Amniotic epithelial cell (primary cell): ENCODE data around the gene HBS1L.
"Not testable (repeated sequence)": the region's sequence is repeated elsewhere in the genome, so short reads cannot be mapped to it uniquely, and the experiment has no call there.

Experiments
- DNase-seq: peaks from one replicate; pipeline ENCODE4 v3.0.0-alpha.2; 2010; ENCODE audit warnings: low read depth

Gene HBS1L

GRCh38 chr6:135075018-135075417 is 20.4 kb upstream of the HBS1L start:
- DNase-seq: no peak

- no peak for DNase-seq
Measured at GRCh38 chr6:135073756-135074393, 19.3 kb upstream of the HBS1L start.

- DNase-seq: no peak
Measured at GRCh38 chr6:135073217-135073616, 18.6 kb upstream of the HBS1L start.

- no peak for DNase-seq
Measured at GRCh38 chr6:135072753-135073152, 18.1 kb upstream of the HBS1L start.

GRCh38 chr6:135071541-135071940 is 16.9 kb upstream of the HBS1L start:
- no peak for DNase-seq

GRCh38 chr6:135067911-135068310 is 13.3 kb upstream of the HBS1L start:
- DNase-seq: no peak

GRCh38 chr6:135066806-135067205 is 12.2 kb upstream of the HBS1L start:
- DNase-seq: no peak

- DNase-seq: no peak
Measured at GRCh38 chr6:135066397-135066796, 11.8 kb upstream of the HBS1L start.

- DNase-seq: no peak
Measured at GRCh38 chr6:135064586-135064985, 10.0 kb upstream of the HBS1L start.

- DNase-seq: no peak
Measured at GRCh38 chr6:135063926-135064325, 9.3 kb upstream of the HBS1L start.

- DNase-seq: no peak
Measured at GRCh38 chr6:135062735-135063134, 8.1 kb upstream of the HBS1L start.

GRCh38 chr6:135060076-135060475 is 5.5 kb upstream of the HBS1L start:
- no peak for DNase-seq

GRCh38 chr6:135058299-135058698 is 3.7 kb upstream of the HBS1L start:
- DNase-seq: not testable (repeated sequence)

GRCh38 chr6:135056632-135057031 is 2.0 kb upstream of the HBS1L start:
- no peak for DNase-seq

GRCh38 chr6:135054226-135054568 is 425 bp downstream of the HBS1L start:
- no peak for DNase-seq

GRCh38 chr6:135053406-135053805 is 1.2 kb downstream of the HBS1L start:
- DNase-seq: no peak

- DNase-seq: no peak
Measured at GRCh38 chr6:135052939-135053338, 1.7 kb downstream of the HBS1L start.

- no peak for DNase-seq
Measured at GRCh38 chr6:135048915-135049314, 5.7 kb downstream of the HBS1L start.

GRCh38 chr6:135047336-135047735 is 7.3 kb downstream of the HBS1L start:
- no peak for DNase-seq

GRCh38 chr6:135046912-135047311 is 7.7 kb downstream of the HBS1L start:
- no peak for DNase-seq

- DNase-seq: no peak
Measured at GRCh38 chr6:135044639-135045038, 10.0 kb downstream of the HBS1L start.

GRCh38 chr6:135043846-135044245 is 10.8 kb downstream of the HBS1L start:
- no peak for DNase-seq

GRCh38 chr6:135043364-135043763 is 11.3 kb downstream of the HBS1L start:
- no peak for DNase-seq

- no peak for DNase-seq
Measured at GRCh38 chr6:135038335-135038734, 16.3 kb downstream of the HBS1L start.

- DNase-seq: no peak
Measured at GRCh38 chr6:135037541-135037940, 17.1 kb downstream of the HBS1L start.
